ENCODE data around the gene DNM1.

The DNM1 gene

DNA sequence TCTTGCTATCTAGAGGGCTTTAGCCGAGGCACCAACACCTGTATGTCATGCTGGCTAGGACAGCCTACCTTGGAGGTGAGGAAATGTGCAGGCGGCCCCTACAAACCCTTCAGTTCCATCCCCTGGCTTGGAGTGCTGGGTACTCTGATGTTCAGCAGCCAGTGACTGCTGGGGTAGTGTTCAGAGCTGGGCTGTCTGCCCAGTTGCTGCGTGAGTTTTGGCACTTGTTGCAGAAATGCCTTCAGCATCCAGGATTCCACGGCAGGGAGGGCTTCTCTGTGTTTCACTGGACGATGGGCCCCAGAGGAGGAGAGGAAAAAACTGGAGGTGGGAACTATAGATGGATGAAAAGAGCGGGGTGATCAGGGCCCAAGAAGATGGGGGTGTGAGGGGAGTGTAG is 83.3 kb downstream of the DNM1 start:
- Histone ChIP-seq H3K9ac (ENCODE audit: low read length) (no peak overlapping the region), H3K27ac (ENCODE audit: low read depth, low read length, poor library complexity, severe bottlenecking) (no peak overlapping the region), H3F3A (ENCODE audit: insufficient read depth, low read length) (no peaks in the 10 kb centered on the region), H3K4me3 (ENCODE audit: low read depth, low read length, poor library complexity, severe bottlenecking) (no peak overlapping the region), H4K20me1 (ENCODE audit: insufficient read depth, low read length) (no peaks in the 10 kb centered on the region), H2AFZ (ENCODE audit: low read length) (no peak overlapping the region), H3K4me1 (ENCODE audit: insufficient read depth, low read length, severe bottlenecking) (no peaks in the 10 kb centered on the region), H3K36me3 (ENCODE audit: insufficient read depth, low read length) (peaks cover 7% of the 10 kb centered on the region; the same call in 1 of the 2 replicates), H3K4me2 (ENCODE audit: low read length) (no peak overlapping the region), H3K9me3 (ENCODE audit: low read length) (no peaks in the 10 kb centered on the region), H3K79me2 (ENCODE audit: insufficient read depth, low read length) (no peaks in the 10 kb centered on the region), H3K9me2 (ENCODE audit: low read depth, low read length) (no peaks in the 10 kb centered on the region), H3K27me3 (ENCODE audit: insufficient read depth, low read length) (no peaks in the 10 kb centered on the region)
- TF ChIP-seq EZH2 (IDR thresholded peaks at IDR 0.05; ENCODE audit: borderline replicate concordance, low read length), result no peak
- TF ChIP-seq, protein P1, sequence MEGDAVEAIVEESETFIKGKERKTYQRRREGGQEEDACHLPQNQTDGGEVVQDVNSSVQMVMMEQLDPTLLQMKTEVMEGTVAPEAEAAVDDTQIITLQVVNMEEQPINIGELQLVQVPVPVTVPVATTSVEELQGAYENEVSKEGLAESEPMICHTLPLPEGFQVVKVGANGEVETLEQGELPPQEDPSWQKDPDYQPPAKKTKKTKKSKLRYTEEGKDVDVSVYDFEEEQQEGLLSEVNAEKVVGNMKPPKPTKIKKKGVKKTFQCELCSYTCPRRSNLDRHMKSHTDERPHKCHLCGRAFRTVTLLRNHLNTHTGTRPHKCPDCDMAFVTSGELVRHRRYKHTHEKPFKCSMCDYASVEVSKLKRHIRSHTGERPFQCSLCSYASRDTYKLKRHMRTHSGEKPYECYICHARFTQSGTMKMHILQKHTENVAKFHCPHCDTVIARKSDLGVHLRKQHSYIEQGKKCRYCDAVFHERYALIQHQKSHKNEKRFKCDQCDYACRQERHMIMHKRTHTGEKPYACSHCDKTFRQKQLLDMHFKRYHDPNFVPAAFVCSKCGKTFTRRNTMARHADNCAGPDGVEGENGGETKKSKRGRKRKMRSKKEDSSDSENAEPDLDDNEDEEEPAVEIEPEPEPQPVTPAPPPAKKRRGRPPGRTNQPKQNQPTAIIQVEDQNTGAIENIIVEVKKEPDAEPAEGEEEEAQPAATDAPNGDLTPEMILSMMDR (IDR thresholded peaks at IDR 0.05; ENCODE audit: low read length), result no peak

- TF ChIP-seq, protein P1 (IDR thresholded peaks at IDR 0.05; ENCODE audit: low read length), result no peak
- TF ChIP-seq EZH2 (IDR thresholded peaks at IDR 0.05; ENCODE audit: borderline replicate concordance, low read length), result no peak
- H3K27ac ChIP-seq (ENCODE audit: low read depth, low read length, poor library complexity, severe bottlenecking), result no peak overlapping the region
Observed at GRCh38 chr9:128288273-128289004, 85.3 kb downstream of the DNM1 start.

GRCh38 chr9:128292009-128292408 is 88.8 kb downstream of the DNM1 start:
- H3K4me1 ChIP-seq (ENCODE audit: insufficient read depth, low read length, severe bottlenecking), result peaks cover 10% of the 10 kb centered on the region
- no peak overlapping the region for H2AFZ ChIP-seq (ENCODE audit: low read length)
- no peak overlapping the region for H3K4me2 ChIP-seq (ENCODE audit: low read length)
- H3K4me3 ChIP-seq (ENCODE audit: low read depth, low read length, poor library complexity, severe bottlenecking), result no peak overlapping the region
- no peaks in the 10 kb centered on the region; the same call in 1 of the 2 replicates for H3K36me3 ChIP-seq (ENCODE audit: insufficient read depth, low read length)
- no peaks in the 10 kb centered on the region for H3K9me3 ChIP-seq (ENCODE audit: low read length)
- no peaks in the 10 kb centered on the region for H3F3A ChIP-seq (ENCODE audit: insufficient read depth, low read length)
- H3K9me2 ChIP-seq (ENCODE audit: low read depth, low read length), result no peaks in the 10 kb centered on the region
- TF ChIP-seq, protein P1 (IDR thresholded peaks at IDR 0.05; ENCODE audit: low read length), result no peak
- TF ChIP-seq EZH2 (IDR thresholded peaks at IDR 0.05; ENCODE audit: borderline replicate concordance, low read length), result no peak
- no peak overlapping the region for H3K27ac ChIP-seq (ENCODE audit: low read depth, low read length, poor library complexity, severe bottlenecking)
- no peak overlapping the region for H3K9ac ChIP-seq (ENCODE audit: low read length)
- H3K79me2 ChIP-seq (ENCODE audit: insufficient read depth, low read length), result no peaks in the 10 kb centered on the region
- H3K27me3 ChIP-seq (ENCODE audit: insufficient read depth, low read length), result no peaks in the 10 kb centered on the region
- H4K20me1 ChIP-seq (ENCODE audit: insufficient read depth, low read length), result no peaks in the 10 kb centered on the region

More at GRCh38 chr9:128288273-128289004, 85.3 kb downstream of the DNM1 start:
- no peak overlapping the region for H3K4me2 ChIP-seq (ENCODE audit: low read length)
- H3K9me3 ChIP-seq (ENCODE audit: low read length), result no peaks in the 10 kb centered on the region
- no peak overlapping the region for H2AFZ ChIP-seq (ENCODE audit: low read length)
- no peaks in the 10 kb centered on the region for H3F3A ChIP-seq (ENCODE audit: insufficient read depth, low read length)
- no peaks in the 10 kb centered on the region for H3K79me2 ChIP-seq (ENCODE audit: insufficient read depth, low read length)
- H3K4me1 ChIP-seq (ENCODE audit: insufficient read depth, low read length, severe bottlenecking), result no peaks in the 10 kb centered on the region
- peaks cover 7% of the 10 kb centered on the region; the same call in 1 of the 2 replicates for H3K36me3 ChIP-seq (ENCODE audit: insufficient read depth, low read length)
- no peaks in the 10 kb centered on the region for H3K27me3 ChIP-seq (ENCODE audit: insufficient read depth, low read length)
- no peaks in the 10 kb centered on the region for H3K9me2 ChIP-seq (ENCODE audit: low read depth, low read length)
- H3K9ac ChIP-seq (ENCODE audit: low read length), result no peak overlapping the region
- no peak overlapping the region for H3K4me3 ChIP-seq (ENCODE audit: low read depth, low read length, poor library complexity, severe bottlenecking)
- no peaks in the 10 kb centered on the region for H4K20me1 ChIP-seq (ENCODE audit: insufficient read depth, low read length)

Data from OCI-LY1 (cell line).